HUDEP-2 (cell line): Measurements from ENCODE around the gene EVA1B.

Source experiments
- DNase-seq, 76 experiments: peaks; one replicate each; lab custom pipeline; 2025; ENCODE audit not compliant: unreplicated experiment in 76 of 76; lab: John Stamatoyannopoulos, UW

The EVA1B gene

GRCh38 chr1:36346741-36347370 lies 23.4 kb upstream of the EVA1B start:
- no peak for DNase-seq

- no peak for DNase-seq
Observed at GRCh38 chr1:36345353-36345752, 21.9 kb upstream of the EVA1B start.

DNA sequence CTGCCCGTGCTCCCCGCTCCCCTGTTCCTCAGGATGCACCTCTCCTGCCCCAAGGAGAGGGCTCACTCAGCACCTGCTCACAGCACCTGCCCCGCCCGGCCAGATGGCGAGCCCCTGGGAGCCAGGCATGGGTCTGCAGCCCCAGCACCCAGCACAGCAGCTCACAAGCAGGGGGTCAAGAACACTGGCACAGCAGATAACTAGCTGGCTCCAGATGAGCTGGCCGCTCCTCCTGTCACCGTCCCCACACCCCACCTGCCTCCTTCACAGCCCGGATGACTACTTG lies 20.9 kb upstream of the EVA1B start:
- DNase-seq: no peak

- DNase-seq: no peak
Observed at GRCh38 chr1:36343651-36344394, 20.4 kb upstream of the EVA1B start.

DNA sequence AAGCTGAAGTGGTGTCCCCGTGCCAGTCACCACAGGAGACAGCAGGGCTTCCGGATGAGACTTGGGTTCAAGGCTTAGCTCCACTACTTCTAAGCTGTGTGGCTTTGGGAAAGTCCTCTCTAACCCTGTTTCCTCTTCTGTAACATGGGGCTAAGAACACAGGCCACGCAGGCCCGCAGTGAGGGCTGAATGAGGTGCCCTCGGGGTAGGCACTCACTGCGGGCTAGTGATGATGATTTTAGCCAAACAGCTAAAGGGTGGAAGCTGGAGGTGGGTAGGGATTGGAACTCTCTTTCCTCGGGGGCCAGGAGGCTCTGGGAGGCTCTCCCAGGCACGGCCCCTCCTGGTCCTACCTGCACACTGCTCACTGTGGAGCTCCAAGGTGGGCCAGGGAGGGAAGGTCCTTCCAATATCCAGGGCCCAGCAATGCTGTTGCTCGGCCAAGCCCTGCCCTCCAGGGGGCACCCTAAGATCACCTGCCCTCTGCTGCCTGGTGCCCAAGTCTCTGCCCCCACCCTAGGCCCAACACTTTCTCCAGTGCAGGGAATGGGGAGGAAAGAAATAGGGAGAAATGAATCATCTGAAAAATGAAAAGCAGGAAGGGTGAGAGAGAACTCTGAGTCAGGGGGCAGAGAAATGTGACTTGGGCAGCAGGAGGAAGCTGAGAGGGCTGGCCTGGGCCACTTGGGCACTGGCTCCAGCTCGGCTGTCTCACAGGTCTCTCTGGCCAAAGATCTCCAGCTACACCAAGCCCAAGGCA lies 19.2 kb upstream of the EVA1B start:
- DNase-seq: peak in 47 of 76 experiments; percentile 9 to 60 (median 37)

DNA sequence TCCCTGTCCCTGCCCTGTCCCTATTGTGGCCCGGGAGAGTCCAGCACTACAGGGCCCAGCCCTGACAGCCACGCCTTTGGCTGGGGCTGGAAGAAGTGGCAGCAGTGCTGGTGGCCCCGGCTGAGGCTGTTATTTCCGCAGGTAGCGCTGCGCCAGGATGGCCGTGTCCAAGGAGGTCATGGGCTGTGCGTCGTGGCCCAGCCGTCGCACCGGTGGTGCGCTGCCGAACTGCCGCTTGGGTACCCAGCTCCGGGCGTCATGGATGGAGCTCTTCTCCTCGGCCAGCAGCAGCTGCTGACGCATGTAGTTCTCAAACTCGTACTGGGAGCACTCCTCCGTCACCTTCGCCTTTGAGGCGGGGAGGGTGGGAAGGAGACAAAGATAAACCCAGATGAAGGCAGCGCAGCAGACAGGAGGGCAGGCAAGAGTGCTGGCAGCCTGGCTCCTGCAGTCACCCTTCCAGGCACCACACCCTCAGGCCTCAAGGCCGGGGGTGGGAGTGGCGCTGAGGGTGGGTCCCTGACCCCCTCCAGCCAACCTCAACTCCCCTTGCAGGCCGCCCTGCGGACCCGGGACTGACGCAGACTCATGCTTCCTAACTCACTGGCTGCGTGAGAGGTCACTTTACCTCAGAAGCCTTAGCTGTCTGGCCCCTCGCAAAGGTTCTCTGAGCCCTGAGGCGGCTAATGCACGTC lies 18.3 kb upstream of the EVA1B start:
- no peak for DNase-seq

- no peak for DNase-seq
Observed at GRCh38 chr1:36339615-36340014, 16.2 kb upstream of the EVA1B start.

GRCh38 chr1:36339215-36339614 lies 15.8 kb upstream of the EVA1B start:
- DNase-seq: no peak

GRCh38 chr1:36337830-36338229 lies 14.4 kb upstream of the EVA1B start:
- DNase-seq: no peak

DNA sequence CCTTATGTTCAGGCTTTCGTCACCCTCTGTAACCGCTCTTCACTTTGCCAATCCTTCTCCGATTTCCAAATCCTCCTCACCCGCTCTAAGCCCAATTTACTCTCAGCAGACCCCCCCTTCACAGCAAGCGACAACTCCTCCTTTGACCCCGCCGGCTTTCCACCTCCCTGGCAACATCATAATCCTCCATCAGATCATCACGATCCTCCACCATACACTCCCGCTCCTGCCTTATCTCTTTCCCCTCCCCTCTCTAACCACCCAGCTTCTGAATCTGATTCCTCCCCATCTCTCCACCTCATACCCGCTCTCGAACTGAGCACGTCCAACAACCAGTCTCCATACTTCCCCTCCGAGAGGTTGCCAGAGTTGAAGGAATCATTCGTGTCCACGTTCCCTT lies 7.5 kb upstream of the EVA1B start:
- no peak for DNase-seq

- no peak for DNase-seq
Observed at GRCh38 chr1:36329817-36330216, 6.4 kb upstream of the EVA1B start.

DNA sequence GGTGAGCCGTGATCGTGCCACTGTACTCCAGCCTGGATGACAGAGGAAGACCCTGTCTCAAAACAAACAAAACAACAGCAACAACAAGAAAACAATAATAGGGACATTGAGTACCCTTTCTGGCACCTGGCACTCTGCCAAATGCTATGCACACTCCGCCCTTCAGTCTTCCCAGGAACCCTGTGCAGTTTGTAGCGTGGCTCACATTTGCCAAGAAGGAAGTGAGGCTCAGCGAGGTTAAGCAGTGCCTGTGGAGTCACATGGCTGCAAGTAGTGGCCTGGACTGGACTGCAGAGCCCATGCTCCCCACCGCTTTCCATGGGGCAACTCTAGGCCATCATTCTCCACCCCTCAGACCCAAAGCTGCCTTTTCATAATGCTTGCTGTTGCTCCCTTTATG lies 5.3 kb upstream of the EVA1B start:
- DNase-seq: peak in 20 of 76 experiments; percentile 5 to 31 (median 14)

DNA sequence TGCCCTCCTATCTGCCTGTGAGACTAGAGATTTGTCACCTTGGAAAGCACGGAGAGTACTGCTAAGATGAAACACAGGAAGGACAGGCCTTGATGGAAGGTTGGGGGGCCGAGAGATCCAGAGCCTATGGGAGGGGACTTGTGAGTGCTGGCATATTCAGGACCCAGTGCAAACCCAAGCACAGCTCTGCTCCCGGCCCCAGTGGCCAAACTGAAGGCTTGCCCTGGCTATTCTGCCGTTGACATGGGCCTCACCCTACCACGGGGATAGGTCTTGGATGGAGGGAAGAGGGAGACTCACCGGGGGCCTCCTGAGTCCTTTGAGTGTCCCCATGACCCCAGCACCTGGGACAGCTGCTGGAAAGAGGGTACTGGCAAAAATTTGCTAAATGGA lies 4.6 kb upstream of the EVA1B start:
- no peak for DNase-seq

- DNase-seq: no peak
Observed at GRCh38 chr1:36327421-36328087, 4.1 kb upstream of the EVA1B start.

- peak in 10 of 76 experiments; percentile 3 to 29 (median 12) for DNase-seq
Observed at GRCh38 chr1:36326499-36326898, 3.1 kb upstream of the EVA1B start.

DNA sequence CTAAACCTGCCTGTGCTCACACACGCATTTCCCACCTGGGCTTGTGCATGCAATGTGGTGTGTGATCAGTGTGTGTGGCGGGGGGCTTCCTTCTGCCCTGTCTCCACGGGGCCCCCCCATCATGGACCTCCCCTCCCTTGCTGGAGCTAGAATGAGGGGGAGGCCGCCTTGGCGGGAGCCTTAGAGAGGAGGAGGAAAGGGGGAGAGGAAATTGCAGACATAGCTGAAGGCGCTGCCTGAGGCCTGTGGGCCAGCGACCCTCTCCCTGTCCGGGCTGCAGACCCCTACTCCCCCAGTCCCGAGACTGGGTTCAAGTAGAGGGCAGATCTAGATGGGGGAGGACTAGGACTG lies 883 bp upstream of the EVA1B start:
- no peak for DNase-seq

- no peak for DNase-seq
Observed at GRCh38 chr1:36322786-36323635, 434 bp downstream of the EVA1B start.

GRCh38 chr1:36322041-36322785 lies 1.2 kb downstream of the EVA1B start:
- no peak for DNase-seq
